Erythroblast (primary cell): ENCODE results near the gene EPB41L4B.

Source experiments
- GATA1 ChIP-seq: IDR thresholded peaks from 2 replicates; pipeline ENCODE4 v1.6.1; 2011; ENCODE audit warnings: low read depth, mild to moderate bottlenecking, control low read depth, low read length, moderate library complexity
- POLR2A ChIP-seq: IDR thresholded peaks from 2 replicates; pipeline ENCODE4 v1.6.1; 2011; ENCODE audit warnings: mild to moderate bottlenecking, low read length

DNA sequence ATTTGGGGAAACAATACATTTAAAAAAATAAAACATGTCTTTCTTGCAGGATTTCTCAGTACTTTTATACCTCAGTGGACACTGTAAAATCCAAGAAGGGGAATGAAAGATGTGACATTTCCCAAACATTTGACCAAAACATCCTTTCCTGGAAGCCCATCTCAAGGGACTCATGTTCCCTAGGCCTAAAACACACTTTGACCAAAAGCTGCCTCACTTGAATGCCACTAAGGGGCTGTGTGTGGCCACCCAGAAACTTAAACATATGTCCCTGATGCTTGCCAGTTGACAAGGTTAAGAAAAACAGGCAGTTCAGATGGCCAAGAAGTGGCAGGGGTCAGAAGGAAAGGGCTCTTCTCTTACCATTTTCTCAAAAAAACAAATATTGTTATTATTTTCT, 73.6 kb downstream of the EPB41L4B start:
- no peak for TF ChIP-seq POLR2A
- no peak for TF ChIP-seq GATA1
